ENCODE data around the gene HADHB. TPM values are rescaled to one million over a fixed set of nuclear protein-coding genes. Genes with fewer than 3 reads are reported as not detected.

Gene HADHB
- polyA plus RNA-seq, 3 donors: 94.3 to 200 (median 186) TPM

DNA sequence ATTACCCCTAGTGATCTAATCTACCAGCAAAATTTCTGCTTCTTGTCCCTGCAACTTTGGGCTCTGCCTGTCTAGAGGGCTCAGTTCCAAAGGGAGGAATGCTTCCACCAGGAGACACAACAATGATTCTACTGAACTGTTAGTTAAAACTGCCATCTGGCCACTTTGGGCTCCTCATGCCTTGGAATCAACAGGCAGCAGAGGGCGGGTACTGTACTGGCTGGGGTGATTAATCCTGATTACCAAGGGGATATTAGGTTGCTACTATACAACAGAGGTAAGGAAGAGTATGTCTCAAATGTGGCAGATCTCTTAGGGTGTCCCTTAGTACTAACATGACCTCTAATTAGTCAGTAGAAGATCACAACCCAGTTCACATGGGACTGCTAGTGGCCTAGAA lies 21.7 kb upstream of the HADHB start:
- WGBS (ENCODE audit: insufficient coverage): no CpG with 5 or more reads among the region's 1 CpG
- Mint-ChIP-seq H3K27ac (peak overlapping the region in 2 of 7 donors; percentile 14 to 36), H3K4me1 (no peaks in the 10 kb centered on the region), H3K4me3 (no peak overlapping the region), H3K9me3 (peaks cover 0 to 3% (median 0%) of the 10 kb centered on the region in 7 donors), H3K27me3 (ENCODE audit: low read depth in 3 of 3) (no peaks in the 10 kb centered on the region), H3K36me3 (peaks cover 79 to 85% of the 10 kb centered on the region in 2 donors)
- Histone ChIP-seq H3K36me3 (replicated peaks in 1 of 2; ENCODE audit: control insufficient read depth in 1 of 2, insufficient read depth in 2 of 2, low read length in 2 of 2) (peaks cover 82 to 91% of the 10 kb centered on the region in 2 donors), H3K9ac (ENCODE audit: insufficient read depth, low read length, poor library complexity, severe bottlenecking) (no peak overlapping the region), H3K27ac (ENCODE audit: low read depth in 1 of 2, low read length in 2 of 2) (no peak overlapping the region), H2AFZ (ENCODE audit: insufficient read depth, low read depth, low read length, poor library complexity, severe bottlenecking) (no peak overlapping the region), H3K27me3 (ENCODE audit: control insufficient read depth in 2 of 2, insufficient read depth in 2 of 2, low read length in 2 of 2) (no peaks in the 10 kb centered on the region), H3K79me2 (ENCODE audit: insufficient read depth, low read length) (peaks cover 6% of the 10 kb centered on the region), H3K4me1 (ENCODE audit: control insufficient read depth in 1 of 2, insufficient read depth in 2 of 2, low read length in 2 of 2) (no peaks in the 10 kb centered on the region), H3K4me3 (replicated peaks in 1 of 3; ENCODE audit: low read depth in 2 of 3, low read length in 3 of 3) (no peak overlapping the region), H3K4me2 (replicated peaks; ENCODE audit: extremely low read depth, low read length, poor library complexity, severe bottlenecking) (no peak overlapping the region), H4K20me1 (ENCODE audit: insufficient read depth, low read length) (peaks cover 51% of the 10 kb centered on the region), H3K9me3 (replicated peaks in 1 of 2; ENCODE audit: control insufficient read depth in 1 of 2, insufficient read depth in 1 of 2, low read length in 2 of 2) (no peaks in the 10 kb centered on the region)
- intact Hi-C loops (cut with micrococcal nuclease): no loop called here
- no peak for DNase-seq
- TF ChIP-seq, protein P1, sequence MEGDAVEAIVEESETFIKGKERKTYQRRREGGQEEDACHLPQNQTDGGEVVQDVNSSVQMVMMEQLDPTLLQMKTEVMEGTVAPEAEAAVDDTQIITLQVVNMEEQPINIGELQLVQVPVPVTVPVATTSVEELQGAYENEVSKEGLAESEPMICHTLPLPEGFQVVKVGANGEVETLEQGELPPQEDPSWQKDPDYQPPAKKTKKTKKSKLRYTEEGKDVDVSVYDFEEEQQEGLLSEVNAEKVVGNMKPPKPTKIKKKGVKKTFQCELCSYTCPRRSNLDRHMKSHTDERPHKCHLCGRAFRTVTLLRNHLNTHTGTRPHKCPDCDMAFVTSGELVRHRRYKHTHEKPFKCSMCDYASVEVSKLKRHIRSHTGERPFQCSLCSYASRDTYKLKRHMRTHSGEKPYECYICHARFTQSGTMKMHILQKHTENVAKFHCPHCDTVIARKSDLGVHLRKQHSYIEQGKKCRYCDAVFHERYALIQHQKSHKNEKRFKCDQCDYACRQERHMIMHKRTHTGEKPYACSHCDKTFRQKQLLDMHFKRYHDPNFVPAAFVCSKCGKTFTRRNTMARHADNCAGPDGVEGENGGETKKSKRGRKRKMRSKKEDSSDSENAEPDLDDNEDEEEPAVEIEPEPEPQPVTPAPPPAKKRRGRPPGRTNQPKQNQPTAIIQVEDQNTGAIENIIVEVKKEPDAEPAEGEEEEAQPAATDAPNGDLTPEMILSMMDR (IDR thresholded peaks at IDR 0.05): no peak

DNA sequence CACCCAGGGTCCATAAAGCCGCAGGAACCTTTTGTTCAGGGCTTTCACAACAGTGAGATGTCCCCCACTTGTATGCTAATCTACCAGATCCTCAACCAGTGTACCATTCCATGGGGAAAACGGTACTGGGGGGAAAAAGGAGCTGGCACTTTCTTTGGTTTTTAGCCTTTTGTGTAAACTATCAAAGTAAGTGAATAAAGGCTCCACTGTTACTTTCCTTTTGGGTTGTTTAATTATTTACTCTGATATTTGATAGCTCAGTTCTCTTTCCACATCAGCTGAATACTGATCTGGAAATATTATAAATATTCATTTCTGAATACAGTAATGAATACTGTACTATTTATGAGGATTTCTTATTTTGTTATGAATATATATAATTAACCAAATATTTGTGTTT lies 20.6 kb upstream of the HADHB start:
- no peaks in the 10 kb centered on the region for H3K4me1 ChIP-seq (ENCODE audit: control insufficient read depth in 1 of 2, insufficient read depth in 2 of 2, low read length in 2 of 2)
- no peak overlapping the region for H2AFZ ChIP-seq (ENCODE audit: insufficient read depth, low read depth, low read length, poor library complexity, severe bottlenecking)
- peak overlapping the region in 2 of 7 donors; percentile 38 to 78 for H3K27ac Mint-ChIP-seq
- H3K4me3 ChIP-seq (replicated peaks in 1 of 3; ENCODE audit: low read depth in 2 of 3, low read length in 3 of 3): no peak overlapping the region
- H3K27ac ChIP-seq (ENCODE audit: low read depth in 1 of 2, low read length in 2 of 2): no peak overlapping the region
- no peak overlapping the region for H3K9ac ChIP-seq (ENCODE audit: insufficient read depth, low read length, poor library complexity, severe bottlenecking)
- TF ChIP-seq, protein P1 (IDR thresholded peaks at IDR 0.05): no peak
- H4K20me1 ChIP-seq (ENCODE audit: insufficient read depth, low read length): peaks cover 50% of the 10 kb centered on the region
- intact Hi-C loops (cut with micrococcal nuclease): no loop called here
- H3K27me3 ChIP-seq (ENCODE audit: control insufficient read depth in 2 of 2, insufficient read depth in 2 of 2, low read length in 2 of 2): no peaks in the 10 kb centered on the region
- no peaks in the 10 kb centered on the region for H3K9me3 ChIP-seq (replicated peaks in 1 of 2; ENCODE audit: control insufficient read depth in 1 of 2, insufficient read depth in 1 of 2, low read length in 2 of 2)
- no peaks in the 10 kb centered on the region for H3K27me3 Mint-ChIP-seq (ENCODE audit: low read depth in 3 of 3)
- H3K36me3 Mint-ChIP-seq: peaks cover 85 to 86% of the 10 kb centered on the region in 2 donors
- no CpG with 5 or more reads among the region's 2 CpGs for WGBS (ENCODE audit: insufficient coverage)
- H3K4me3 Mint-ChIP-seq: no peak overlapping the region
- no peaks in the 10 kb centered on the region for H3K4me1 Mint-ChIP-seq
- no peak for DNase-seq
- no peak overlapping the region for H3K4me2 ChIP-seq (replicated peaks; ENCODE audit: extremely low read depth, low read length, poor library complexity, severe bottlenecking)
- peaks cover 89 to 99% of the 10 kb centered on the region in 2 donors for H3K36me3 ChIP-seq (replicated peaks in 1 of 2; ENCODE audit: control insufficient read depth in 1 of 2, insufficient read depth in 2 of 2, low read length in 2 of 2)
- H3K9me3 Mint-ChIP-seq: peaks cover 0 to 4% (median 0%) of the 10 kb centered on the region in 7 donors
- peaks cover 6% of the 10 kb centered on the region for H3K79me2 ChIP-seq (ENCODE audit: insufficient read depth, low read length)

All from CD14-positive monocyte (primary cell).